ENCODE data around the gene PLA2G2D.

DNA sequence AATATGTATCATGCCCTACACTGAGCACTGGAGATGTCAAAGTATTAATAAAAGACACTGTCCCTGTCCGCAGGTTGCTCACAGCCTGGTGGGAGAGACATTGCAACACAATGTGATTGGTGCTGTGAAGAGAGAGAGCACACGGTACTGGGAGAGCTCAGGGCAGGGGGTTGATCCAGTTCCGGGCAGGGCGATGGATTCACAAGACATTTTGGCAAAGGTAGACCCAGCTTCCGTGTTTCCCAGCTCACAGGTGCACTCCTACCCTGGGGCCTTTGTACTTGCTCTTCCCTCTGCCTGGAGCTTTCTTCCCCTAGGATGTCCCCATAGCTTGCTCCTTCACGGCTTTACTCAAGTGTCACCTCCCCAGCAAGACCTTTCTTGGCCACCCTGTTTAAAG, 47.9 kb downstream of the PLA2G2D start:
- TF ChIP-seq, protein P1, sequence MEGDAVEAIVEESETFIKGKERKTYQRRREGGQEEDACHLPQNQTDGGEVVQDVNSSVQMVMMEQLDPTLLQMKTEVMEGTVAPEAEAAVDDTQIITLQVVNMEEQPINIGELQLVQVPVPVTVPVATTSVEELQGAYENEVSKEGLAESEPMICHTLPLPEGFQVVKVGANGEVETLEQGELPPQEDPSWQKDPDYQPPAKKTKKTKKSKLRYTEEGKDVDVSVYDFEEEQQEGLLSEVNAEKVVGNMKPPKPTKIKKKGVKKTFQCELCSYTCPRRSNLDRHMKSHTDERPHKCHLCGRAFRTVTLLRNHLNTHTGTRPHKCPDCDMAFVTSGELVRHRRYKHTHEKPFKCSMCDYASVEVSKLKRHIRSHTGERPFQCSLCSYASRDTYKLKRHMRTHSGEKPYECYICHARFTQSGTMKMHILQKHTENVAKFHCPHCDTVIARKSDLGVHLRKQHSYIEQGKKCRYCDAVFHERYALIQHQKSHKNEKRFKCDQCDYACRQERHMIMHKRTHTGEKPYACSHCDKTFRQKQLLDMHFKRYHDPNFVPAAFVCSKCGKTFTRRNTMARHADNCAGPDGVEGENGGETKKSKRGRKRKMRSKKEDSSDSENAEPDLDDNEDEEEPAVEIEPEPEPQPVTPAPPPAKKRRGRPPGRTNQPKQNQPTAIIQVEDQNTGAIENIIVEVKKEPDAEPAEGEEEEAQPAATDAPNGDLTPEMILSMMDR (IDR thresholded peaks at IDR 0.05; ENCODE audit: insufficient read depth, low read length, poor library complexity, severe bottlenecking), result no peak
- TF ChIP-seq EZH2phosphoT487 (conservative IDR thresholded peaks at IDR 0.05; ENCODE audit: low read length), result no peak

Data from SU-DHL-6 (cell line).